ENCODE results near the gene BUD23. TPM values are rescaled to one million over a fixed set of nuclear protein-coding genes. Genes with fewer than 3 reads are reported as not detected.
A peak's percentile ranks its signal among the peaks of the same experiment; 100 is the strongest.

Gene BUD23
- total RNA-seq, 1 experiment from 2014 or later: 78.1 TPM

- H2BK120ac ChIP-seq (ENCODE audit: low read depth, low read length, poor library complexity, severe bottlenecking): no peak overlapping the region
- no peak overlapping the region for H4K5ac ChIP-seq (ENCODE audit: insufficient read length, low read depth, low read length)
- no peak overlapping the region for H3K56ac ChIP-seq (ENCODE audit: insufficient read length, low read depth, low read length)
- peak; percentile 94 for DNase-seq
- peak; percentile 94 for TF ChIP-seq CTCF (conservative IDR thresholded peaks at IDR 0.05)
- no peak overlapping the region for H4K91ac ChIP-seq (ENCODE audit: insufficient read length, low read depth, low read length)
- H3K27me3 ChIP-seq (ENCODE audit: insufficient read depth, low read length): no peaks in the 10 kb centered on the region
- WGBS (ENCODE audit: extremely low coverage, insufficient read length, low lambda C conversion rate): no CpG with 5 or more reads among the region's 16 CpGs
- no peak overlapping the region for H3T11ph ChIP-seq (ENCODE audit: low read length)
- no peak overlapping the region for H2BK12ac ChIP-seq (ENCODE audit: insufficient read length, low read depth, low read length)
- H3K23ac ChIP-seq (ENCODE audit: insufficient read length, low read depth, low read length): no peak overlapping the region
- Mint-ChIP-seq H3K36me3 (ENCODE audit: insufficient read depth in 1 of 3, low read depth in 3 of 3) (peaks cover 6 to 23% (median 20%) of the 10 kb centered on the region in 3 experiments; a peak in 6 of 7 replicates), H3K27me3 (ENCODE audit: low read depth) (peaks cover 3% of the 10 kb centered on the region), H3K9me3 (no peaks in the 10 kb centered on the region), H3K27ac (peak overlapping the region; percentile 59 to 86 (median 71); a peak in 5 of 7 replicates), H3K4me1 (peaks cover 10 to 20% of the 10 kb centered on the region in 2 experiments), H3K4me3 (no peak overlapping the region)
- H3K4ac ChIP-seq (ENCODE audit: low read depth, low read length): no peak overlapping the region
- H2AK5ac ChIP-seq (ENCODE audit: insufficient read length, low read length): no peak overlapping the region
- H3K14ac ChIP-seq (ENCODE audit: insufficient read depth, low read length): no peak overlapping the region; the same call in 1 of the 2 replicates
- no peaks in the 10 kb centered on the region for H3K9me3 ChIP-seq (ENCODE audit: control insufficient read depth, low read depth, low read length)
- H2BK15ac ChIP-seq (ENCODE audit: low read depth, low read length): no peak overlapping the region
- H2AFZ ChIP-seq (ENCODE audit: low read length): no peak overlapping the region
- peaks cover 10% of the 10 kb centered on the region for H3K23me2 ChIP-seq (ENCODE audit: insufficient read length, low read depth, low read length, poor library complexity, severe bottlenecking)
- H3K9ac ChIP-seq (ENCODE audit: extremely low read depth, insufficient read length, low read length): no peak overlapping the region
- no peaks in the 10 kb centered on the region for H3K79me2 ChIP-seq (ENCODE audit: insufficient read depth, low read length)
- no peaks in the 10 kb centered on the region for H4K20me1 ChIP-seq (ENCODE audit: control insufficient read depth, insufficient read depth, insufficient read length)
- H2BK5ac ChIP-seq (ENCODE audit: insufficient read length, low read length): no peak overlapping the region
- H3K18ac ChIP-seq (ENCODE audit: insufficient read length, low read depth, low read length): no peak overlapping the region
- no peak overlapping the region for H3K4me2 ChIP-seq (ENCODE audit: insufficient read depth, insufficient read length, low read length)
- H4K8ac ChIP-seq (replicated peaks; ENCODE audit: insufficient read length, low read depth, low read length): no peak overlapping the region
- H2BK20ac ChIP-seq (ENCODE audit: low read depth, low read length, poor library complexity, severe bottlenecking): no peak overlapping the region
- H3K79me1 ChIP-seq (ENCODE audit: insufficient read depth, low read depth, low read length, poor library complexity, severe bottlenecking): no peaks in the 10 kb centered on the region
- H3K27ac ChIP-seq (ENCODE audit: insufficient read length, low read depth, low read length): no peak overlapping the region
- no peaks in the 10 kb centered on the region for H3K4me1 ChIP-seq (ENCODE audit: insufficient read depth, low read length)
These were observed 51.5 kb downstream of the BUD23 start for GRCh38 chr7:73734619-73735527.
